Measurements from ENCODE around the gene NDUFB1.

NDUFB1 gene

GRCh38 chr14:92121670-92122350 lies at the start of gene NDUFB1, which contains the start of gene CPSF2:
Gene NDUFB1, minus strand, starts transcription at chr14:92121706. Its CDS starts 4,069 bp downstream, at chr14:92117637.
Gene CPSF2, plus strand, starts transcription at chr14:92121969. Its CDS starts 9,016 bp downstream, at chr14:92130985.
- peak; percentile 74 to 76 for DNase-seq (ENCODE audit: low read depth in 2 of 2)

GRCh38 chr14:92164958-92165357 lies 43.5 kb upstream of the NDUFB1 start:
- no peak for DNase-seq (ENCODE audit: low read depth in 2 of 2)

GRCh38 chr14:92161521-92161920 lies 40.0 kb upstream of the NDUFB1 start:
- no peak for DNase-seq (ENCODE audit: low read depth in 2 of 2)

GRCh38 chr14:92160619-92161018 lies 39.1 kb upstream of the NDUFB1 start:
- DNase-seq (ENCODE audit: low read depth in 2 of 2), result no peak

GRCh38 chr14:92154283-92154942 lies 32.9 kb upstream of the NDUFB1 start:
- no peak for DNase-seq (ENCODE audit: low read depth in 2 of 2)

- DNase-seq (ENCODE audit: low read depth in 2 of 2), result no peak
Observed at GRCh38 chr14:92153581-92153980, 32.1 kb upstream of the NDUFB1 start.

- no peak for DNase-seq (ENCODE audit: low read depth in 2 of 2)
Observed at GRCh38 chr14:92144708-92145107, 23.2 kb upstream of the NDUFB1 start.

GRCh38 chr14:92143962-92144361 lies 22.5 kb upstream of the NDUFB1 start:
- no peak for DNase-seq (ENCODE audit: low read depth in 2 of 2)

- DNase-seq (ENCODE audit: low read depth in 2 of 2), result no peak
Observed at GRCh38 chr14:92143309-92143708, 21.8 kb upstream of the NDUFB1 start.

- no peak for DNase-seq (ENCODE audit: low read depth in 2 of 2)
Observed at GRCh38 chr14:92135269-92135668, 13.8 kb upstream of the NDUFB1 start.

GRCh38 chr14:92134456-92134855 lies 12.9 kb upstream of the NDUFB1 start:
- DNase-seq (ENCODE audit: low read depth in 2 of 2), result no peak

- no peak for DNase-seq (ENCODE audit: low read depth in 2 of 2)
Observed at GRCh38 chr14:92122761-92123160, 1.3 kb upstream of the NDUFB1 start.

GRCh38 chr14:92122351-92122677 lies 808 bp upstream of the NDUFB1 start:
- no peak for DNase-seq (ENCODE audit: low read depth in 2 of 2)

GRCh38 chr14:92121207-92121669 lies 268 bp downstream of the NDUFB1 start:
- DNase-seq (ENCODE audit: low read depth in 2 of 2), result no peak

GRCh38 chr14:92109490-92109889 lies 12.0 kb downstream of the NDUFB1 start:
- DNase-seq (ENCODE audit: low read depth in 2 of 2), result no peak

GRCh38 chr14:92108345-92109254 lies 12.9 kb downstream of the NDUFB1 start:
- DNase-seq (ENCODE audit: low read depth in 2 of 2), result no peak

- DNase-seq (ENCODE audit: low read depth in 2 of 2), result peak; percentile 94
Observed at GRCh38 chr14:92106143-92106926, 15.2 kb downstream of the NDUFB1 start, which contains the start of gene ATXN3. Gene ATXN3, minus strand, starts transcription at chr14:92106582. Its CDS starts 30 bp downstream, at chr14:92106552.

- DNase-seq (ENCODE audit: low read depth in 2 of 2), result no peak
Observed at GRCh38 chr14:92105893-92106142, 15.7 kb downstream of the NDUFB1 start.

GRCh38 chr14:92105073-92105892 lies 16.2 kb downstream of the NDUFB1 start:
- no peak for DNase-seq (ENCODE audit: low read depth in 2 of 2)

- DNase-seq (ENCODE audit: low read depth in 2 of 2), result no peak
Observed at GRCh38 chr14:92103363-92103989, 18.0 kb downstream of the NDUFB1 start.
